Putamen (tissue), 1 donor: Measurements from ENCODE around the gene RRN3.
"Not testable (repeated sequence)": the region's sequence is repeated elsewhere in the genome, so short reads cannot be mapped to it uniquely, and the experiment has no call there.

ENCODE experiments used
- DNase-seq: peaks from one replicate; pipeline ENCODE4 v3.0.0-alpha.2; 2016; ENCODE audit warnings: low spot score

Gene RRN3

GRCh38 chr16:15027503-15028344 lies 66.3 kb downstream of the RRN3 start:
- DNase-seq = not testable (repeated sequence)

- not testable (repeated sequence) for DNase-seq
Observed at GRCh38 chr16:15027051-15027450, 67.0 kb downstream of the RRN3 start.

- not testable (repeated sequence) for DNase-seq
Observed at GRCh38 chr16:15025234-15025951, 68.7 kb downstream of the RRN3 start.

- not testable (repeated sequence) for DNase-seq
Observed at GRCh38 chr16:15024858-15025199, 69.2 kb downstream of the RRN3 start.

GRCh38 chr16:15023381-15024077 lies 70.5 kb downstream of the RRN3 start:
- DNase-seq = not testable (repeated sequence)

GRCh38 chr16:15022194-15022593 lies 71.9 kb downstream of the RRN3 start:
- not testable (repeated sequence) for DNase-seq

GRCh38 chr16:15021429-15021828 lies 72.6 kb downstream of the RRN3 start:
- not testable (repeated sequence) for DNase-seq

GRCh38 chr16:15016951-15017580 lies 77.0 kb downstream of the RRN3 start:
- DNase-seq = not testable (repeated sequence)

GRCh38 chr16:15016354-15016753 lies 77.7 kb downstream of the RRN3 start:
- DNase-seq = not testable (repeated sequence)

GRCh38 chr16:15015671-15016070 lies 78.4 kb downstream of the RRN3 start:
- DNase-seq = not testable (repeated sequence)

- DNase-seq = not testable (repeated sequence)
Observed at GRCh38 chr16:15012941-15013340, 81.1 kb downstream of the RRN3 start.
